ENCODE results near the gene KBTBD8. TPM values are rescaled to one million over a fixed set of nuclear protein-coding genes. Genes with fewer than 3 reads are reported as not detected.

The KBTBD8 gene
- total and polyA plus RNA-seq, 8 donors, result 0.20 to 1.7 (median 0.69) TPM

- Histone ChIP-seq H3K36me3 (no peaks in the 10 kb centered on the region), H3K27ac (no peak overlapping the region), H3K4me3 (no peak overlapping the region), H3K4me1 (peaks cover 0 to 6% (median 6%) of the 10 kb centered on the region in 3 donors), H3K27me3 (no peaks in the 10 kb centered on the region), H3K9me3 (no peaks in the 10 kb centered on the region)
- no peak for ATAC-seq
- no peak for TF ChIP-seq CTCF (IDR thresholded peaks at IDR 0.05)
- no peak for FAIRE-seq
- WGBS, 2 donors, result 62 to 78% methylated on average over 1 of the region's 1 CpG
- no peak for DNase-seq
- intact Hi-C loops (cut with DNase I), result no loop called here
Observed at GRCh38 chr3:66994588-66994987, 3.5 kb upstream of the KBTBD8 start.

- FAIRE-seq (no peak), ATAC-seq (no peak), DNase-seq (no peak)
- Histone ChIP-seq H3K27me3 (no peaks in the 10 kb centered on the region), H3K27ac (no peak overlapping the region), H3K4me3 (no peak overlapping the region), H3K4me1 (peaks cover 0 to 6% (median 6%) of the 10 kb centered on the region in 3 donors), H3K9me3 (no peaks in the 10 kb centered on the region), H3K36me3 (no peaks in the 10 kb centered on the region)
- intact Hi-C loops (cut with DNase I), result no loop called here
- no peak for TF ChIP-seq CTCF (IDR thresholded peaks at IDR 0.05)
- WGBS, 2 donors, result 38 to 52% methylated on average over 4 of the region's 4 CpGs
Observed at GRCh38 chr3:66996696-66997095, 1.4 kb upstream of the KBTBD8 start.

GRCh38 chr3:66997560-66998112, 471 bp upstream of the KBTBD8 start:
- Histone ChIP-seq H3K36me3 (no peaks in the 10 kb centered on the region), H3K4me3 (peak overlapping the region in 2 of 4 donors; percentile 78 to 91), H3K4me1 (peaks cover 0 to 6% (median 6%) of the 10 kb centered on the region in 3 donors), H3K9me3 (no peaks in the 10 kb centered on the region), H3K27ac (no peak overlapping the region), H3K27me3 (no peaks in the 10 kb centered on the region)
- FAIRE-seq, result no peak
- intact Hi-C loops (cut with DNase I), result no loop called here
- no peak for TF ChIP-seq CTCF (IDR thresholded peaks at IDR 0.05)
- ATAC-seq, result no peak
- 9 to 10% methylated on average over 18 of the region's 18 CpGs for WGBS, 2 donors
- no peak for DNase-seq

- ATAC-seq (no peak), DNase-seq (no peak), FAIRE-seq (no peak)
- Histone ChIP-seq H3K27me3 (no peaks in the 10 kb centered on the region), H3K9me3 (no peaks in the 10 kb centered on the region), H3K4me3 (peak overlapping the region; percentile 74 to 94 (median 84)), H3K36me3 (no peaks in the 10 kb centered on the region), H3K4me1 (peaks cover 0 to 6% (median 6%) of the 10 kb centered on the region in 3 donors), H3K27ac (peak overlapping the region in 2 of 4 donors; percentile 53 to 55)
- TF ChIP-seq CTCF (IDR thresholded peaks at IDR 0.05), result no peak
- intact Hi-C loops (cut with DNase I), result no loop called here
- 1% methylated on average over 10 of the region's 10 CpGs for WGBS, 2 donors
Observed at GRCh38 chr3:66998904-66999235, 763 bp downstream of the KBTBD8 start.

GRCh38 chr3:67000009-67000408, 1.9 kb downstream of the KBTBD8 start:
- ATAC-seq, result no peak

More at GRCh38 chr3:67000009-67000408, 1.9 kb downstream of the KBTBD8 start:
- DNase-seq, result no peak
- Histone ChIP-seq H3K27me3 (no peaks in the 10 kb centered on the region), H3K4me1 (peaks cover 0 to 6% (median 6%) of the 10 kb centered on the region in 3 donors), H3K27ac (no peak overlapping the region), H3K4me3 (no peak overlapping the region), H3K9me3 (no peaks in the 10 kb centered on the region), H3K36me3 (no peaks in the 10 kb centered on the region)
- intact Hi-C loops (cut with DNase I), result no loop called here
- no peak for FAIRE-seq
- no peak for TF ChIP-seq CTCF (IDR thresholded peaks at IDR 0.05)
- WGBS, 2 donors, result 84 to 85% methylated on average over 2 of the region's 2 CpGs

Measured in pancreas (tissue), 10 donors.